ENCODE data around the gene GPD2.

DNA sequence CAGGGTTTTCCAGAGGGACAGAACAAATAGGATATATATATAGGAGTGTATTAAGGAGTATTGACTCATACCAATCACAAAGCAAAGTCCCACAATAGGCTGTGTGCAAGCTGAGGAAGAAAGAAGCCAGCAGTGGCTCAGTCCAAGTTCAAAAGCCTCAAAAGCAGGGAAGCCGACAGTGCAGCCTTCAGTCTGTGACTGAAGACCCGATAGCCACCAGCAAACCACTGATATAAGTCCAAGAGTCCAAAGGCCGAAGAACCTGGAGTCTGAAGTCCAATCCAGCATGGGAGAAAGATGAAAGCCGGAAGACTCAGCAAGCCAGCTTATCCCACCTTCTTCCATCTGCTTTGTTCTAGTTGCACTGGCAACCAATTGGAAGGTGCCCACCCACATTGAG is 39.0 kb upstream of the GPD2 start:
- TF ChIP-seq, protein P1, sequence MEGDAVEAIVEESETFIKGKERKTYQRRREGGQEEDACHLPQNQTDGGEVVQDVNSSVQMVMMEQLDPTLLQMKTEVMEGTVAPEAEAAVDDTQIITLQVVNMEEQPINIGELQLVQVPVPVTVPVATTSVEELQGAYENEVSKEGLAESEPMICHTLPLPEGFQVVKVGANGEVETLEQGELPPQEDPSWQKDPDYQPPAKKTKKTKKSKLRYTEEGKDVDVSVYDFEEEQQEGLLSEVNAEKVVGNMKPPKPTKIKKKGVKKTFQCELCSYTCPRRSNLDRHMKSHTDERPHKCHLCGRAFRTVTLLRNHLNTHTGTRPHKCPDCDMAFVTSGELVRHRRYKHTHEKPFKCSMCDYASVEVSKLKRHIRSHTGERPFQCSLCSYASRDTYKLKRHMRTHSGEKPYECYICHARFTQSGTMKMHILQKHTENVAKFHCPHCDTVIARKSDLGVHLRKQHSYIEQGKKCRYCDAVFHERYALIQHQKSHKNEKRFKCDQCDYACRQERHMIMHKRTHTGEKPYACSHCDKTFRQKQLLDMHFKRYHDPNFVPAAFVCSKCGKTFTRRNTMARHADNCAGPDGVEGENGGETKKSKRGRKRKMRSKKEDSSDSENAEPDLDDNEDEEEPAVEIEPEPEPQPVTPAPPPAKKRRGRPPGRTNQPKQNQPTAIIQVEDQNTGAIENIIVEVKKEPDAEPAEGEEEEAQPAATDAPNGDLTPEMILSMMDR (IDR thresholded peaks at IDR 0.05) = no peak
- no peak for TF ChIP-seq EZH2 (IDR thresholded peaks at IDR 0.05; ENCODE audit: borderline replicate concordance, insufficient read depth, low read depth, low read length, poor library complexity, severe bottlenecking)
